Stimulated activated CD4-positive, alpha-beta T cell treated with anti-CD3 and anti-CD28 coated beads, Interleukin-12 subunit alpha, Interleukin-12 subunit beta, amount 100 ng/mL, for 48 hours (primary cell): ENCODE measurements around the gene MRRF.

ENCODE experiments used
- DNase-seq, 3 donors: peaks; one replicate each; pipeline ENCODE4 v3.0.0-alpha.2; 2020; ENCODE audit warnings: low read depth in 2 of 3, low spot score in 1 of 3

Gene MRRF

GRCh38 chr9:122377241-122378164, 112.8 kb downstream of the MRRF start:
- no peak for DNase-seq

GRCh38 chr9:122378236-122378635, 113.6 kb downstream of the MRRF start:
- DNase-seq, result no peak

DNA sequence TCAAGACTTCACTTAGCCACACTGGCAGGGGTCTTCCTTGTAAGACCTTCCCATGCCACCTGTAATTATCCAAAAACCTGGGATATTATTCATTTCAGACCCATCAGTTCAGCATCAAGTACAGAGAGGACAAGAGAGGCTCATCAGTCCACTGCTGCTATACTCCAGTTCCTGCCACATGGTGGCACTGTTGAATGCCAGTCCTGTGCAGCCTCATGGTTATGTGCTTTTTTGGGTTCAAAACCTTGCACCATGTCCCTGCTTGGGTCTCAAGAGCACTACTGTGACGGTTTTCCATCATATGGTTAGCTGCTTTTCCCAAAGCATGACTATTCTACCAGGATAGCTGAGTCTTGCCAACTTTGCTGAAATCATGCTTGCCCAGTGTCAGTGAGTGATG, 114.7 kb downstream of the MRRF start:
- DNase-seq, result peak in 2 of 3 donors; percentile 3 to 6

DNA sequence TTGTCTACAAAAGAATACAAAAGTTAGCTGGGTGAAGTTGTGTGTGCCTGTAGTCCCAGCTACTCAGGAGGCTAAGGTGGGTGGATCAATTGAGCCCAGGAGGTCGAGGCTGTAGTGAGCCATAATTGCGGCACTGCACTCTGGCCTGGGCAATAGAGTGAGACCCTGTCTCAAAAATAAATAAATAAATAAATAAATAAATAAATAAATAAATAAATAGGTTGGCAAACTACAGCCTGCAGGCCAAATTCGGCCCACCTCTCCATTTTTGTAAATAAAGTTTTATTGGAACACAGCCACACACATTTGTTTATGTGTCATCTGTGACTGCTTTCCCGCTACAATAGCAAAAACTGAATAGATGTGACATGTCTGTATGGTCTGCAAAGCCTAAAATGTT, 115.6 kb downstream of the MRRF start:
- DNase-seq, result no peak
